T-helper 9 cell (primary cell): Measurements from ENCODE around the gene ROBO1.

Experiments used
- DNase-seq: peaks from one replicate; pipeline ENCODE4 v3.0.0-alpha.2; 2020

ROBO1 gene

GRCh38 chr3:78665776-78666469, 1101.9 kb downstream of the ROBO1 start:
- no peak for DNase-seq

- no peak for DNase-seq
Observed at GRCh38 chr3:78665101-78665500, 1102.7 kb downstream of the ROBO1 start.

DNA sequence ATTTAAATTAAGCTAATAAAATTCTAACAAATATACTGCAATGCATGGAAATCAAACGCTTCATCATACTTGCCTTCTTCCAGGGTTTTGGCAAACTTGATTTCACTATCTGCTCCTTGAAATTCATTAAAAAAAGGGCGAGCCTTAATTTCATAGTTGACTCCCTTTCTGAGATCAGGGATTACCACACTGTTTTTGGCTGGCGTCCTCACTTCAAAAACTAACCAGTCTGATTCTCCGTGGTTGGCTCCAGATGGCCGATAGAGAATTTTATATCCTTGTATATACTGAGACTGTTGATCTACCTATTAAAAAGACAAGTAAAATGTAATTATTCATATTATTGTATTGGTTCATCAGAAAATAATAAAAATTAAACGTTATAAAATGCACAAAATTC, 1106.8 kb downstream of the ROBO1 start:
- no peak for DNase-seq

- no peak for DNase-seq
Observed at GRCh38 chr3:78659386-78659987, 1108.3 kb downstream of the ROBO1 start.

DNA sequence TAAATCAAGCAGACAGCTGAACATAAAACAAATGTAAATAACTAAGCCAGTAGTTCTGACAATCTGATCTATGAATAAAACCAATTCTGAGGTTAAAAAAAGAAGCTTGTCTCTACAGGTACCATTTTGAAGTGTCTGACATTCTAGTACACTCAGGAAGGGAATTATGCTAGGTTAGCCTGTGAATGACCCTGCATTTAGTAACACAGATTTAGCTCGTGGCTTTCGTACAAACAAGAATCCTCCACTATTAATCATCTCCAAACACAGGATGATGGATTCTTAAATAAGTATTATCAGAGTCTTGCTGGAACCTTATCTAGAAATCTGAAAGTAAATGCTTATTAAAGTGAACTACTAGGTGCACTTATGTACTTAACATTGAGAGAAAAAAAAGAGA, 1120.1 kb downstream of the ROBO1 start:
- no peak for DNase-seq

DNA sequence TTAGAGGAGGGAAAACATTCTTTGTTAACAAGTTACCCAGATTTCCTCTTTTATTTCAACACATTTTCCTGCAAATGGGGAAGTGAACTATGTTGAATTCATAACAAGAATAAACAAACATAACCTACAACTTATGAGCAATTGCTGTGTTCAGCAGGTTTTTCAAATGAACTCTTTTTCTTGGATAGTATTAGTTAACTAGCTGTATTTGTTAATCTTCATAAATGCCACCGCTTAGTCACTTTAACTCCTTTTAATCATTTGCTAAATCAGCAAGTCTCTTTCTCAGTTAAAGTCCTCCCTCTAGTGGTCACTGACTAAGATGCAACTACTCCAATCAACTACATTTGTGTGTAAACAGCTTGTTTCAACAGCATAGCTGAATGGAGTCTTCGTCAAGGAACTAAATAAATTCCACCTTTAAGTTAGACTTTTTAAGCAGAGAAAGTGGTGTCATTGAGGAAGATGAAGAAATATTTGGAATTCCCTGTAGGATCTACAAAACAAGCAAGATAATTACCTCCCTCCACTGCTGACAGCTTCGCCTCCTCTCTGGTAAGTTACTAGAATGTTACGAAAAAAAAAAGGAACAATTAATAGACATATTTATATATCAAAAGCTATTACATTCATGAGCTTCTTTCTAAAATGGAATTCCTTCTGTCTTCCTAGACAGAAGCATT, 1122.0 kb downstream of the ROBO1 start:
- DNase-seq: no peak

GRCh38 chr3:78644847-78645246, 1123.0 kb downstream of the ROBO1 start:
- no peak for DNase-seq

DNA sequence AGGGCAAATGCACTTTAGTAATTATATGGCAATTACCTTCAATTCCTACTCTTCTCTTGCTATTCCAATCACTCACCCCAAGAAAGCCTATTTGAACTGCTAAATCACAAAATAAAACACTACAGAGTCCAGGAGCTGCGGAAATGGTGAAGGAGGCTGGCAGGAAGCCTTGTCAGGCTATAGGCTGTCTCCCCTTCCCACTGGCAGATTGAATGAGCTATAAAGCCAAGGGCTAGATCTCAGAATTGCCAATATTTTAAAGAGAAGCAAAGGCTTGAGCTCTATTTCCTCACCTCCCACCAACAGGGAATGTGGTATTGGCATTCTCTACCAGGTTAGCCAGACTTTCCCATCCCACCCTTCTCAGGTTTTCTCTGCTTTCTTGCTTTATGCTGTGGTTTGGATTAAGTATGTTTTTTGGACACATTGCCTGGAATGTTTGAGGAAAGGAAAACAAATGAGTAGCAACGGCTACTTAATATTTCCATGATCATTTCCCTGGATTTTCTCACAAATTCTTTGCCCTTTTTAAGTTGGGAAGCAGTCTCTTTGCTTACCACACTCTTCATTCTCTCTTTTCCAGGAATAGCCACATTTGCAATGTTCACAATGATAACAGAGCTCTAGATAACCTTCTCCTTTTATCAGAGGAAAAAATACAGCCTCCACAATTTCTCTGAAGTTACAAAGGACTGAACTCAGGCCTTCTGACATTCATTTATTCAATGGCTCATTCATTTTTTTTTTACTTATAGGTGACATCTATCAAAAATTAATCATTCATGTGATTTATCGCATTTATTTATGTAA, 1125.4 kb downstream of the ROBO1 start:
- DNase-seq: no peak

DNA sequence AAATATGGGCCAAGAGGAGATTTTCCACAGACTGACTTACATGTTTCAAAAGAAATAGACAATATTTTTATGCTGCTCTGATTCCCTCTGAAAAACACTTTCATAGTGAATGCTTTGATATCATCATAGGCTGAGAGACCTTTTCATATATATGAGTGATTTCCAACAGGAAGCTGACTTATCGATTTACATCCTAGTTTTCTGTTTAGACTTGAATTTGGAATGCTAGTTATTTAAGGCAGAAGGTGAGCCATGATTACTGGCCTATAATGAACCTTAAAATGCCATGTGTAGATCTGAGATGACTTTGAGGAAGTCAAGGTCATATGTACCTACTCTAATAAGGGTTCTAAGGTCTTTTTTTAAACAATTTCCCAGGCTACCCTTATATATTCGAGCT, 1126.1 kb downstream of the ROBO1 start:
- no peak for DNase-seq

- no peak for DNase-seq
Observed at GRCh38 chr3:78634316-78634715, 1133.5 kb downstream of the ROBO1 start.

GRCh38 chr3:78633626-78634025, 1134.2 kb downstream of the ROBO1 start:
- no peak for DNase-seq

DNA sequence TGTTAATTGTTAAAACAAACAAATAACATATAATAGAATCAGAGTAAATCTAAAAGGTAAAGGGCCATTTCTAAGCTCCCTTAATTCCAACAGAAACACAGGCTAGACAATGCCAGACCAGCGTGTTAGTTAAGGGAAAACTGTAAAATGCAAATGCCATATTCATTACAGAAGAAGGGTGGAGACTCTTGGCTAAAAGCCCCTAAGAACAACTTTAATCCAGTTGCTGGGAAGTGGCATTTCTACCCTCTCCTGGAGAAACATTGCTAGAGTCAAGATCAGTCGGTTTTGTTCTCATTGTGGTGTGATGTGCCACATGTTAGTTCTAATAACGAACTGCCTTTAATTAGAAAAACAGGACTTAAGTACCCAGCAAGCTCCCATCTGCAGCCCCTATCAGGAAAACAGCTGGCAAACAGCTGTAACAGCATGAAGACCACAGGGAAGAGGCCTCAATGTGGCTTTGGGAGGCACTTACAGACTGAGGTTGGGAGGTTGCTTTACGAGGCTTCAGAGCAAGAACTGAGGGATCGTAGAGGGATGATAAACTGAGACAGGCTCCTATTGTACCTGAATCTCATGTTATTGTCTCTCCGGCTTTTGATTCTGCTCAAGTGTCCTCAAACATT, 1134.8 kb downstream of the ROBO1 start:
- DNase-seq: no peak

- DNase-seq: no peak
Observed at GRCh38 chr3:78629544-78629943, 1138.3 kb downstream of the ROBO1 start.

- DNase-seq: no peak
Observed at GRCh38 chr3:78621061-78621716, 1146.6 kb downstream of the ROBO1 start.

GRCh38 chr3:78614486-78614885, 1153.3 kb downstream of the ROBO1 start:
- DNase-seq: no peak

- DNase-seq: no peak
Observed at GRCh38 chr3:78613421-78613879, 1154.3 kb downstream of the ROBO1 start.

GRCh38 chr3:78611278-78611677, 1156.5 kb downstream of the ROBO1 start:
- DNase-seq: no peak

DNA sequence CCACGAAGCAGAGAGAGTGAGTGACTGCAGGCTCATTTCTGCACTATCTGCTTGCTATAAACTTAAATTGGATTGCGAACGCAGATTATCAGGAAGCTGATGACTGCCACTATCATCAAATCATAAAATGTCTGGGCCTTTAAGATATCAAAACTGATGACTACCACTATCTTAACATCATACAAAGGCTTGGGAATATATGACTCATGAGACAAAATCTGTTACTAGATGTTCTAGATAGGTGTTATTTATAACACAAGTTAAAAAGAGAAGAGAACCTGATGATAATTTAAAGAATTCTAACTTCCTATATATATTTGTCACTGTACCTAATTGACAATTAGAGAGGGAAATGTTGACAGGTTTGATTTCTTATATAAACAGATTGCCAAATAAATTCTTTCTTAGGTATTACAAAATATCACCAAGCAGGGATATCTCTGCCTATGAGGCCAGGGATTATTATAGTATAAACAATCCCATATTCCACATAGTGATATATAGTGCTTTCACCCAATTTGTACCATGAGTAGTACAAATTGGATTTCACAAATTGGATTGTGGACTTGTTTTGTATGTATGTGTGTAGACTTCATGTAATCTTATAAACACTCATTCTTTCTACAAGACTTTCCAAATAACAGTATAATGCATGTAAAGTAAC, 1157.2 kb downstream of the ROBO1 start:
- DNase-seq: no peak

GRCh38 chr3:78606756-78607155, 1161.0 kb downstream of the ROBO1 start:
- DNase-seq: no peak

GRCh38 chr3:78605178-78605577, 1162.6 kb downstream of the ROBO1 start:
- no peak for DNase-seq

DNA sequence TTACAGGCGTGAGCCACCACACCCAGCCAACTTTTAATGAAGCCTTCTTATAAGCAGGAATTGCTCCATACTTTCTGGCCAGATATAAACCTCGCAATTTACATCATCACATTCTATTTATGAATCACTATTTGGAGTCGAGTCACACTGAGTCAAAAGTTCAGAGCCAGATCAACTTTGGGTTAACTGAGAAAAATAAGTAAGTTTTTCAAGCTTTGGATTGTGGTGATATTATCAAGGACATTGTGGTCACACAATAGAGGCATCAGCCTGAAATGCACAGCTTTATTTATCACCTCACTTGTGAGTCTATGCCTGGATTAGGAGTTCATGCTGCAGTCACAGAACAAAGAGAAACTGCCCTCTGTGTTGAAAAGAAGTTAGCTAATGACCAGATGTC, 1163.5 kb downstream of the ROBO1 start:
- no peak for DNase-seq

- no peak for DNase-seq
Observed at GRCh38 chr3:78601249-78601648, 1166.5 kb downstream of the ROBO1 start.
